ENCODE measurements around the gene MTM1.

Gene MTM1

GRCh38 chrX:150574559-150575418, 6.4 kb downstream of the MTM1 start:
- no peaks in the 10 kb centered on the region for H3K36me3 ChIP-seq (ENCODE audit: insufficient read depth, low read length)
- no peaks in the 10 kb centered on the region for H3K27me3 ChIP-seq (ENCODE audit: insufficient read depth, low read length)
- no peak overlapping the region for H3K4me3 ChIP-seq (ENCODE audit: low read depth, low read length)
- peaks cover 17% of the 10 kb centered on the region for H3K4me1 ChIP-seq (ENCODE audit: control insufficient read depth, insufficient read depth, low read length, unreplicated experiment)
- H2AFZ ChIP-seq (ENCODE audit: low read length, unreplicated experiment) = no peak overlapping the region
- no peak overlapping the region for H3K27ac ChIP-seq (ENCODE audit: low read depth, low read length)
- H3K79me2 ChIP-seq (ENCODE audit: control insufficient read depth, insufficient read depth, low read length, unreplicated experiment) = peaks cover 43% of the 10 kb centered on the region

- H3K4me1 ChIP-seq (ENCODE audit: control insufficient read depth, insufficient read depth, low read length, unreplicated experiment) = peaks cover 15% of the 10 kb centered on the region
- no peak overlapping the region for H3K4me3 ChIP-seq (ENCODE audit: low read depth, low read length)
- peaks cover 40% of the 10 kb centered on the region for H3K79me2 ChIP-seq (ENCODE audit: control insufficient read depth, insufficient read depth, low read length, unreplicated experiment)
- no peaks in the 10 kb centered on the region for H3K36me3 ChIP-seq (ENCODE audit: insufficient read depth, low read length)
- H3K27me3 ChIP-seq (ENCODE audit: insufficient read depth, low read length) = no peaks in the 10 kb centered on the region
- H2AFZ ChIP-seq (ENCODE audit: low read length, unreplicated experiment) = no peak overlapping the region
- no peak overlapping the region for H3K27ac ChIP-seq (ENCODE audit: low read depth, low read length)
These were observed 7.0 kb downstream of the MTM1 start for GRCh38 chrX:150575419-150575814.

- Histone ChIP-seq H2AFZ (ENCODE audit: low read length, unreplicated experiment) (no peak overlapping the region), H3K79me2 (ENCODE audit: control insufficient read depth, insufficient read depth, low read length, unreplicated experiment) (peaks cover 29% of the 10 kb centered on the region), H3K27ac (ENCODE audit: low read depth, low read length) (no peak overlapping the region)
These were observed 8.8 kb downstream of the MTM1 start for GRCh38 chrX:150577174-150577573.

GRCh38 chrX:150581093-150581775, 12.8 kb downstream of the MTM1 start:
- H3K27ac ChIP-seq (ENCODE audit: low read depth, low read length) = peak overlapping the region; percentile 70
- H3K4me1 ChIP-seq (ENCODE audit: control insufficient read depth, insufficient read depth, low read length, unreplicated experiment) = peaks cover 22% of the 10 kb centered on the region
- H3K36me3 ChIP-seq (ENCODE audit: insufficient read depth, low read length) = no peaks in the 10 kb centered on the region
- no peaks in the 10 kb centered on the region for H3K27me3 ChIP-seq (ENCODE audit: insufficient read depth, low read length)
- no peak overlapping the region for H2AFZ ChIP-seq (ENCODE audit: low read length, unreplicated experiment)
- 0 out of 2 replicates have a peak overlapping the region, but pooled peaks have one; percentile 45 for H3K4me3 ChIP-seq (ENCODE audit: low read depth, low read length)
- H3K79me2 ChIP-seq (ENCODE audit: control insufficient read depth, insufficient read depth, low read length, unreplicated experiment) = peaks cover 24% of the 10 kb centered on the region

More at GRCh38 chrX:150577174-150577573, 8.8 kb downstream of the MTM1 start:
- peaks cover 27% of the 10 kb centered on the region for H3K4me1 ChIP-seq (ENCODE audit: control insufficient read depth, insufficient read depth, low read length, unreplicated experiment)
- H3K4me3 ChIP-seq (ENCODE audit: low read depth, low read length) = no peak overlapping the region
- H3K27me3 ChIP-seq (ENCODE audit: insufficient read depth, low read length) = no peaks in the 10 kb centered on the region
- no peaks in the 10 kb centered on the region for H3K36me3 ChIP-seq (ENCODE audit: insufficient read depth, low read length)

GRCh38 chrX:150582338-150582948, 14.0 kb downstream of the MTM1 start:
- Histone ChIP-seq H2AFZ (ENCODE audit: low read length, unreplicated experiment) (no peak overlapping the region), H3K27ac (ENCODE audit: low read depth, low read length) (0 out of 2 replicates have a peak overlapping the region, but pooled peaks have one; percentile 70), H3K27me3 (ENCODE audit: insufficient read depth, low read length) (no peaks in the 10 kb centered on the region), H3K79me2 (ENCODE audit: control insufficient read depth, insufficient read depth, low read length, unreplicated experiment) (peaks cover 19% of the 10 kb centered on the region), H3K4me3 (ENCODE audit: low read depth, low read length) (no peak overlapping the region), H3K36me3 (ENCODE audit: insufficient read depth, low read length) (no peaks in the 10 kb centered on the region), H3K4me1 (ENCODE audit: control insufficient read depth, insufficient read depth, low read length, unreplicated experiment) (peaks cover 22% of the 10 kb centered on the region)

GRCh38 chrX:150587585-150588503, 19.4 kb downstream of the MTM1 start:
- Histone ChIP-seq H3K4me1 (ENCODE audit: control insufficient read depth, insufficient read depth, low read length, unreplicated experiment) (no peaks in the 10 kb centered on the region), H3K79me2 (ENCODE audit: control insufficient read depth, insufficient read depth, low read length, unreplicated experiment) (peaks cover 4% of the 10 kb centered on the region), H3K27me3 (ENCODE audit: insufficient read depth, low read length) (no peaks in the 10 kb centered on the region), H2AFZ (ENCODE audit: low read length, unreplicated experiment) (no peak overlapping the region), H3K27ac (ENCODE audit: low read depth, low read length) (no peak overlapping the region), H3K36me3 (ENCODE audit: insufficient read depth, low read length) (no peaks in the 10 kb centered on the region), H3K4me3 (ENCODE audit: low read depth, low read length) (no peak overlapping the region)

- H3K27me3 ChIP-seq (ENCODE audit: insufficient read depth, low read length) = no peaks in the 10 kb centered on the region
- H2AFZ ChIP-seq (ENCODE audit: low read length, unreplicated experiment) = no peak overlapping the region
- H3K4me3 ChIP-seq (ENCODE audit: low read depth, low read length) = no peak overlapping the region
- no peaks in the 10 kb centered on the region for H3K36me3 ChIP-seq (ENCODE audit: insufficient read depth, low read length)
- no peaks in the 10 kb centered on the region for H3K4me1 ChIP-seq (ENCODE audit: control insufficient read depth, insufficient read depth, low read length, unreplicated experiment)
- no peak overlapping the region for H3K27ac ChIP-seq (ENCODE audit: low read depth, low read length)
- H3K79me2 ChIP-seq (ENCODE audit: control insufficient read depth, insufficient read depth, low read length, unreplicated experiment) = no peaks in the 10 kb centered on the region
These were observed 26.2 kb downstream of the MTM1 start for GRCh38 chrX:150594584-150594983.

GRCh38 chrX:150599226-150599625, 30.8 kb downstream of the MTM1 start:
- H3K27ac ChIP-seq (ENCODE audit: low read depth, low read length) = no peak overlapping the region
- no peaks in the 10 kb centered on the region for H3K4me1 ChIP-seq (ENCODE audit: control insufficient read depth, insufficient read depth, low read length, unreplicated experiment)
- no peak overlapping the region for H2AFZ ChIP-seq (ENCODE audit: low read length, unreplicated experiment)
- H3K4me3 ChIP-seq (ENCODE audit: low read depth, low read length) = no peak overlapping the region
- no peaks in the 10 kb centered on the region for H3K36me3 ChIP-seq (ENCODE audit: insufficient read depth, low read length)
- no peaks in the 10 kb centered on the region for H3K27me3 ChIP-seq (ENCODE audit: insufficient read depth, low read length)
- H3K79me2 ChIP-seq (ENCODE audit: control insufficient read depth, insufficient read depth, low read length, unreplicated experiment) = no peaks in the 10 kb centered on the region

GRCh38 chrX:150602296-150602695, 33.9 kb downstream of the MTM1 start:
- Histone ChIP-seq H3K79me2 (ENCODE audit: control insufficient read depth, insufficient read depth, low read length, unreplicated experiment) (no peaks in the 10 kb centered on the region), H3K27ac (ENCODE audit: low read depth, low read length) (no peak overlapping the region), H3K36me3 (ENCODE audit: insufficient read depth, low read length) (no peaks in the 10 kb centered on the region), H2AFZ (ENCODE audit: low read length, unreplicated experiment) (no peak overlapping the region), H3K4me1 (ENCODE audit: control insufficient read depth, insufficient read depth, low read length, unreplicated experiment) (no peaks in the 10 kb centered on the region), H3K4me3 (ENCODE audit: low read depth, low read length) (no peak overlapping the region), H3K27me3 (ENCODE audit: insufficient read depth, low read length) (no peaks in the 10 kb centered on the region)

GRCh38 chrX:150602743-150603142, 34.3 kb downstream of the MTM1 start:
- H3K36me3 ChIP-seq (ENCODE audit: insufficient read depth, low read length) = no peaks in the 10 kb centered on the region
- no peaks in the 10 kb centered on the region for H3K4me1 ChIP-seq (ENCODE audit: control insufficient read depth, insufficient read depth, low read length, unreplicated experiment)
- H3K79me2 ChIP-seq (ENCODE audit: control insufficient read depth, insufficient read depth, low read length, unreplicated experiment) = no peaks in the 10 kb centered on the region
- no peak overlapping the region for H2AFZ ChIP-seq (ENCODE audit: low read length, unreplicated experiment)
- no peak overlapping the region for H3K27ac ChIP-seq (ENCODE audit: low read depth, low read length)
- no peaks in the 10 kb centered on the region for H3K27me3 ChIP-seq (ENCODE audit: insufficient read depth, low read length)
- H3K4me3 ChIP-seq (ENCODE audit: low read depth, low read length) = no peak overlapping the region

Measured in ACC112 (cell line).